Effector memory CD8-positive, alpha-beta T cell (primary cell): Measurements from ENCODE around the gene NUDCD2.
A peak's percentile ranks its signal among the peaks of the same experiment; 100 is the strongest.
"Not testable (repeated sequence)": the region's sequence is repeated elsewhere in the genome, so short reads cannot be mapped to it uniquely, and the experiment has no call there.

Experiments
- ATAC-seq: fragments of 150-1000 bp; cut with Tn5 transposase; replicated peaks from 2 replicates; pipeline ENCODE4 v1.10.0; 2021; ENCODE audit warnings: mild to moderate bottlenecking, moderate library complexity
- DNase-seq, 3 experiments: peaks; one replicate each; pipeline ENCODE4 v3.0.0; 2021
- H3K27ac Mint-ChIP-seq, 2 donors: one replicate each; pipeline ENCODE4 v1.8.0; 2022; ENCODE audit warnings: mild to moderate bottlenecking in 2 of 2, mixed read lengths in 2 of 2, moderate library complexity in 2 of 2
- H3K27me3 Mint-ChIP-seq, 2 donors: one replicate each; pipeline ENCODE4 v1.8.0; 2022; ENCODE audit warnings: mixed read lengths in 2 of 2
- H3K36me3 Mint-ChIP-seq: one replicate; pipeline ENCODE4 v1.8.0; 2022; ENCODE audit warnings: mild to moderate bottlenecking, moderate library complexity, mixed read lengths; ENCODE audit not compliant: insufficient read depth
- H3K4me1 Mint-ChIP-seq, 2 donors: one replicate each; pipeline ENCODE4 v1.8.0; 2022; ENCODE audit warnings: low read depth in 2 of 2, mixed read lengths in 2 of 2
- H3K4me3 Mint-ChIP-seq, 2 donors: one replicate each; pipeline ENCODE4 v1.8.0; 2022; ENCODE audit warnings: mild to moderate bottlenecking in 2 of 2, mixed read lengths in 2 of 2, moderate library complexity in 2 of 2
- H3K9me3 Mint-ChIP-seq, 2 donors: one replicate each; pipeline ENCODE4 v1.8.0; 2022; ENCODE audit warnings: mixed read lengths in 2 of 2

Gene NUDCD2

DNA sequence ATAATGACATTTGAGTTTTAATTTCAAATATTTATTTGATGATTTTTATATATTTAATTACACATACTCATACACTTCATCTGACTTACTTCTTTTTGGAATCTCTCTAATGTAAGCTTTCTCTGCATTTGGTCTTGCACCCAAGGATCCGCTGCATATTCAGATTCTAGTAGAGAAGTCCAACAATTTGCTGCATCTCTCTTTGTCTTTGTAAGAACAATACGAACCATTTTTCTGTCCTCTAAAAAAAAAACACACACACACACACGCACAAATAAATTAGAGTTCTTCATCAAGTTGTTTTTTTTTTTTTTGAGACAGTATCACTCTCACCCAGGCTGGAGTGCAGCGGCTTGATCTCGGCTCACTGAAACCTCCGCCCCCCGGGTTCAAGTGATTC is 3.1 kb downstream of the NUDCD2 start:
- H3K4me1 Mint-ChIP-seq, result peaks cover 21 to 22% of the 10 kb centered on the region in 2 donors
- no peak overlapping the region for H3K27ac Mint-ChIP-seq
- ATAC-seq, result no peak
- no peaks in the 10 kb centered on the region for H3K27me3 Mint-ChIP-seq
- H3K9me3 Mint-ChIP-seq, result no peaks in the 10 kb centered on the region
- no peak overlapping the region for H3K4me3 Mint-ChIP-seq
- H3K36me3 Mint-ChIP-seq, result peaks cover 51% of the 10 kb centered on the region
- DNase-seq, result no peak

DNA sequence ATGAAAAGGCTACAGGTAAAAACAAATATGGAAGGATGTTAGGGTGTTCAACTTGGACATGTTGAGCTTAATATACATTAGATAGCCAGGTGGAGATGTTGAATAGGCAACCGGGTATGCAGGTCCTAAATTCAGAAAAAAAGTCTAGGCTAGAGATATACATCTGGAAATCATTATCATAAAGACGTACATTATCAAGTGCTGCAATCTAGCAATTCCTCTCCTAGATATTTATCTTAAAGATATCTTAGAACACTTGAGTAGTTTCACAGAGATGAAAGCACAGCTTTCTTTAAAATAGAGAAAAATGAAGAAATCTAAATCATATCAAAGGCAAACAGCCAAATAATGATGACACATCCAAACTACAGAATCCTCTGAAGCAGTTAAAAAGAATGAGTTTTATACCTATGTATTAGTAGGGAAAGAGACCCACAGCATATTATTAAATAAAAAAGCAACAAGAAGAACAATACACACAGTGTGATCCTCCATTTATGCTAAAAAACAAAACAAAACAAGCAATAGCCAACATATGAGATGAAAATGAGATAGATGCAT is 3.8 kb downstream of the NUDCD2 start:
- H3K9me3 Mint-ChIP-seq, result no peaks in the 10 kb centered on the region
- no peak overlapping the region for H3K27ac Mint-ChIP-seq
- DNase-seq, result no peak
- peaks cover 46% of the 10 kb centered on the region for H3K36me3 Mint-ChIP-seq
- peaks cover 21 to 22% of the 10 kb centered on the region in 2 donors for H3K4me1 Mint-ChIP-seq
- no peak for ATAC-seq
- no peak overlapping the region for H3K4me3 Mint-ChIP-seq
- H3K27me3 Mint-ChIP-seq, result no peaks in the 10 kb centered on the region

DNA sequence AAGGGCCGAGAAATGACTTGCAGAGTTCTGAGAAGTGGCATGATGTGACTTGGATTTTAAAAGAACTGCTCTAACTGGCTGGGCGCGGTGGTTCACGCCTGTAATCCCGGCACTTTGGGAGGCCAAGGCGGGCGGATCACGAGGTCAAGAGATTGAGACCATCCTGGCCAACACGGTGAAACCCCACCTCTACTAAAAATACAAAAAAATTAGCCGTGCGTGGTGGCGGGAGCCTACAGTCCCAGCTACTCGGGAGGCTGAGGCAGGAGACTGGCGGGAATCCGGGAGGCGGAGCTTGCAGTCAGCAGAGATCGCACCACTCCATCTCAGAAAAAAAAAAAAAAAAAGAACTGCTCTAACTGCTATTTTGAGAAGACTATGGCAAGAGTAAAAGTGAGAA is 4.5 kb downstream of the NUDCD2 start:
- not testable (repeated sequence) for H3K27me3 Mint-ChIP-seq, ATAC-seq, H3K27ac Mint-ChIP-seq, H3K4me3 Mint-ChIP-seq, H3K9me3 Mint-ChIP-seq, DNase-seq
- Mint-ChIP-seq H3K4me1 (peaks cover 18 to 21% of the 10 kb centered on the region in 2 donors), H3K36me3 (peaks cover 43% of the 10 kb centered on the region)

DNA sequence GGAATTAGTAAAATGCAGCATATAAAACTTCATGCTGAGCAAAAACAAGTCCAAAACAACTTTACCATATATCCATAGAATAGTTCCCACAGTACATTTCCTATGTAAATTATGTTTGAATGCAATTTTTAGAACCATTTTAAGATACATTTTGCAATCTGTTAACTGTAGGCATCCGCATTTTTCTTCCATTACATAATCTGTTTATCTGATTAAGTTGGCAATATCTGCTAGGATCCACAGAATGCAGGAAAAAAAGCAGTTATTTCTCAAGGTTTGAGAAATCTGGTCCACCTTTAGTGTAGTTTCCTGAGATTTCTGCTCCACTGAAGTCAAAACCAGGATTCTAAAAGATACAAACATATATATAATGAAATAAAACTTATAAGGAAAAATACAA is 6.2 kb downstream of the NUDCD2 start:
- Mint-ChIP-seq H3K27ac (no peak overlapping the region), H3K36me3 (peaks cover 33% of the 10 kb centered on the region), H3K27me3 (no peaks in the 10 kb centered on the region), H3K4me1 (peaks cover 6 to 7% of the 10 kb centered on the region in 2 donors), H3K4me3 (no peak overlapping the region), H3K9me3 (no peaks in the 10 kb centered on the region)
- no peak for DNase-seq
- ATAC-seq, result no peak

DNA sequence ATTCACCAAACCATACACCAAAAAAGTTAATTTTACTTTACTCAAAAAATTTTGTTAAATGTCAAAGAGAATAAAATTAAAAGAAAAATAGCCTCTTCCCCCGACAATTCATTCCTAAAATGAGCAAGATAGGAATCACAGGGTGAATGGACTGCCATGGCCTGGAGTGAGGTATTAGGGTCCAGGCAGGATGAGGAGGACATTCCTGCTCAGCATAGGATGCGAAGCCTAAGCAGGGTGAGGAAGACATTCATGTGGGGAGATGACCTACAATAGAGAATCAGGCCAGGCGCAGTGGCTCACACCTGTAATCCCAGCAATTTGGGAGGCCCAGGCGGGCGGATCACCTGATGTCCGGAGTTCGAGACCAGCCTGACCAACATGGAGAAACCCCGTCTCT is 8.4 kb downstream of the NUDCD2 start:
- ATAC-seq (no peak), DNase-seq (no peak)
- H3K36me3 Mint-ChIP-seq, result peaks cover 46% of the 10 kb centered on the region
- H3K4me3 Mint-ChIP-seq, result no peak overlapping the region
- no peak overlapping the region for H3K27ac Mint-ChIP-seq
- no peaks in the 10 kb centered on the region for H3K27me3 Mint-ChIP-seq
- H3K9me3 Mint-ChIP-seq, result no peaks in the 10 kb centered on the region
- H3K4me1 Mint-ChIP-seq, result peaks cover 6 to 11% of the 10 kb centered on the region in 2 donors

DNA sequence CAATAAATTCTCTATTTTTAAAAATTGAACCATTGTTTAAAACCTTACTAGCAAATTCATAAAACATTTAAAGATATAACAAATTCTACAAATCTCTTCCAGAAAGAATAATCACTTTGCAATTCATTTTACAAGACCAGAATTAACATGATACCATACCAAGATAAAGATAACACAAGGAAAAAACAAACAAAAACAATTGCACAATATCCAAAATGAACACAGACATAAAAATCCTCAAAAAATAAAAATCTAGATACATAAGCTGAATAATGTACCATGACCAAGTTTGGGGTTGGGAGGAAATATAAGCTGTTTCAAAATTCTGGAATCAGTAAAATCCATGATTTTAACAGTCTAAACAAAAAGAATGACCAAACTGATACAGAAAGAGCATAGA is 11.4 kb downstream of the NUDCD2 start:
- H3K27me3 Mint-ChIP-seq, result no peaks in the 10 kb centered on the region
- no peaks in the 10 kb centered on the region for H3K9me3 Mint-ChIP-seq
- H3K36me3 Mint-ChIP-seq, result peaks cover 54% of the 10 kb centered on the region
- H3K4me1 Mint-ChIP-seq, result peaks cover 0 to 5% of the 10 kb centered on the region in 2 donors
- peak overlapping the region in 1 of 2 donors; percentile 75 for H3K27ac Mint-ChIP-seq
- no peak for DNase-seq
- no peak overlapping the region for H3K4me3 Mint-ChIP-seq
- no peak for ATAC-seq

DNA sequence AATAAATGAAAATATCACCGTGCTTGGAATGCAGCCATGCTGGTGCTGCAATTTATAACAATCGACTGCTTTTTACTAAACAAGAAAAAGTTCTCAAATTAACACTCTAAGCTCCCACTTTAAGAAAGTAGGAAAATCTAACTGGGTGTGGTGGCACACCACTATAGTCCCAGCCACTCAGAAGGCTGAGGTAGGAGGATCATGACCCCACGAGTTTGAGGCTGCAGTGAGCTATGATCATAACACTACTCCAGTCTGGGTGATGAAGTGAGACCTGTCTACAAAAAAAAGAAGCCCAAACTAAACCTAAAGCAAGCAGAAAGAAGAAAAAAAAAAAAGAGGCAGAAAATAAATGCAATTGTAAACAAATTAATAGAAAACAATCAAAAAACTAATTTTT is 12.0 kb downstream of the NUDCD2 start:
- peaks cover 56% of the 10 kb centered on the region for H3K36me3 Mint-ChIP-seq
- H3K27ac Mint-ChIP-seq, result peak overlapping the region; percentile 75 to 76
- H3K4me1 Mint-ChIP-seq, result peaks cover 0 to 5% of the 10 kb centered on the region in 2 donors
- no peaks in the 10 kb centered on the region for H3K27me3 Mint-ChIP-seq
- DNase-seq, result no peak
- no peaks in the 10 kb centered on the region for H3K9me3 Mint-ChIP-seq
- no peak for ATAC-seq
- no peak overlapping the region for H3K4me3 Mint-ChIP-seq

DNA sequence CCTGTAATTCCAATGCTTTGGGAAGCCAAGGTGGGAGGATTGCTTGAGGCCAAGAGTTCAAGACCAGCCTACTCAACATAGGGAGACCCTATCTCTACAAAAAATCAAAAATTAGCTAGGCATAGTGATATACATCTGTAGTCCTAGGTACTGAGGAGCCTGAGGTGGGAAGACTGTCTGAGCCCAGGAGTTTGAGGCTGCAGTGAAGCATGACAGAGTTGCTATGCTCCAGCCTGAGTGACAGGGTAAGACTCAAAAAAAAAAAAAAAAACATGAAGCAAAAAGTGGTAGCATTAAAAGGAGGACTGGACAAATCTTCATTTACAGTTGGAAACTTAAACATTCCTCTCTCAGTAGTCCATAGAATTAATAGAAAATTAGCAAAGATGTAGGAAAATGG is 12.7 kb downstream of the NUDCD2 start:
- peaks cover 0 to 5% of the 10 kb centered on the region in 2 donors for H3K4me1 Mint-ChIP-seq
- DNase-seq, result no peak
- ATAC-seq, result no peak
- no peak overlapping the region for H3K4me3 Mint-ChIP-seq
- H3K9me3 Mint-ChIP-seq, result no peaks in the 10 kb centered on the region
- H3K27me3 Mint-ChIP-seq, result no peaks in the 10 kb centered on the region
- H3K27ac Mint-ChIP-seq, result peak overlapping the region; percentile 65 to 76
- peaks cover 63% of the 10 kb centered on the region for H3K36me3 Mint-ChIP-seq

DNA sequence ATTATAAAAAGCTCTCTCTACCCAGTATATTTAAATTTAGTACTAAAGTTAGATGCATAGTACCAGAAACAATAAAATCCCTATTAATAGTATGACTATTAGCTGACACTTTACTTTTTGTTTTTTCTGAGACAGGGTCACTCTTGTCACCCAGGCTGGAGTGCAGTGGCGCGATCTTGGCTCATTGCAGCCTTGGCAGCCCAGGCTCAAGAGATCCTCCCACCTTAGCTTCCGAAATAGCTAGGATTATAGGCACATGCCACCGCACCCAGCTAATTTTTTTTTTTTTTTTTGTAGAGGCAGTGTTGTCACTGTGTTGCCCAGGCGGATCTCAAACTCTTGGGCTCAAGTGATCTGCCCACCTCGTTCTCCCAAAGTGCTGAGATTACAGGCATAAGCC is 14.6 kb downstream of the NUDCD2 start:
- peaks cover under 1 to 9% of the 10 kb centered on the region in 2 donors for H3K4me1 Mint-ChIP-seq
- H3K27me3 Mint-ChIP-seq, result no peaks in the 10 kb centered on the region
- no peaks in the 10 kb centered on the region for H3K9me3 Mint-ChIP-seq
- ATAC-seq (no peak), DNase-seq (no peak)
- no peak overlapping the region for H3K4me3 Mint-ChIP-seq
- H3K36me3 Mint-ChIP-seq, result peaks cover 72% of the 10 kb centered on the region
- H3K27ac Mint-ChIP-seq, result no peak overlapping the region

DNA sequence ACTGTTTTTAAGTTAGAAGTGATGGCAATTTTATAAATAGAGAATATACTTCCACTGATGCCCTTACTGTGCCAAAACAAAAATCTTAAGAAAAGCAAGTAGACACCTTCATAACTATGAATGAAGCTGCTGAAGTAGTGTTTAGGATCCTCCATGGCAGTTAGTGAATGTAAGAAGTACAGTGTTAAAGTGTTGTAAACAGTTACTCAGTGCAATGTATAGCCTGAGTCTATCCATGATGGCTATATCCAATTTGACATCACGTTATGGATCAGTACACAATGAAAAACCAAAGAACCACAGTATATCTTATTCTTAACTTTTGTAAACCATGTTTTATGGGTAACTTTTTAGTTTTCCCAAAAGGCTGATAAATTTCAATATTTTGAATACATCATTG is 15.4 kb downstream of the NUDCD2 start:
- no peaks in the 10 kb centered on the region for H3K27me3 Mint-ChIP-seq
- peak overlapping the region in 1 of 2 donors; percentile 38 for H3K27ac Mint-ChIP-seq
- DNase-seq, result no peak
- peaks cover 72% of the 10 kb centered on the region for H3K36me3 Mint-ChIP-seq
- no peaks in the 10 kb centered on the region for H3K9me3 Mint-ChIP-seq
- ATAC-seq, result no peak
- H3K4me1 Mint-ChIP-seq, result peaks cover 6 to 15% of the 10 kb centered on the region in 2 donors
- no peak overlapping the region for H3K4me3 Mint-ChIP-seq

DNA sequence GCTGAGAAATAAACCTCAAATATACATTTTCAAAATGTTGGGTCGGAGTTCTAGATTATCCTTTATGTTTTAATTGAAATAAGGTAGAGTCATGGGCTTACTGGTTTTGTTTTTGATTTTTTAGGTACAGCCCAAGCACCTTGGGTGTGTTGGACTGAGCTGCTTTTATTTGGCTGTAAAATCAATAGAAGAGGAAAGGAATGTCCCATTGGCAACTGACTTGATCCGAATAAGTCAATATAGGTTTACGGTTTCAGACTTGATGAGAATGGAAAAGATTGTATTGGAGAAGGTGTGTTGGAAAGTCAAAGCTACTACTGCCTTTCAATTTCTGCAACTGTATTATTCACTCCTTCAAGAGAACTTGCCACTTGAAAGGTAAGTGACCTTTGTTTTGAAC is 18.9 kb downstream of the NUDCD2 start:
- Mint-ChIP-seq H3K36me3 (peaks cover 63% of the 10 kb centered on the region), H3K9me3 (no peaks in the 10 kb centered on the region), H3K4me3 (no peak overlapping the region)

DNA sequence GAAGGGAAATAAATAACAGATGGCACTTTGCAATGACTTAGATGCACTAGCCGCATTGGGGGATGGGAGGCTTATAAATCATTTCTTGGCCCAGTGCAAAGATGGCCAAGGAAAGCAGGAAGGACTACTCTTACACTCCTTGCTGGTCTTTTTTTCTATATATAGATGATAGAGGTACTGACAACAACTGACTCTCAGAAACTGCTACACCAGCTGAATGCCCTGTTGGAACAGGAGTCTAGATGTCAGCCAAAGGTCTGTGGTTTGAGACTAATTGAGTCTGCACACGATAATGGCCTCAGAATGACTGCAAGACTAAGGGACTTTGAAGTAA is 20.8 kb downstream of the NUDCD2 start:
- Mint-ChIP-seq H3K27me3 (no peaks in the 10 kb centered on the region), H3K4me1 (peaks cover 22 to 33% of the 10 kb centered on the region in 2 donors), H3K4me3 (peak overlapping the region; percentile 87 to 89), H3K27ac (peak overlapping the region in 1 of 2 donors; percentile 88), H3K9me3 (no peaks in the 10 kb centered on the region), H3K36me3 (peaks cover 48% of the 10 kb centered on the region)
- DNase-seq, result no peak
- ATAC-seq, result no peak

More for the DNA sequence above, 18.9 kb downstream of the NUDCD2 start:
- no peak overlapping the region for H3K27ac Mint-ChIP-seq
- DNase-seq, result no peak
- peaks cover 22 to 33% of the 10 kb centered on the region in 2 donors for H3K4me1 Mint-ChIP-seq
- ATAC-seq, result no peak
- H3K27me3 Mint-ChIP-seq, result no peaks in the 10 kb centered on the region

DNA sequence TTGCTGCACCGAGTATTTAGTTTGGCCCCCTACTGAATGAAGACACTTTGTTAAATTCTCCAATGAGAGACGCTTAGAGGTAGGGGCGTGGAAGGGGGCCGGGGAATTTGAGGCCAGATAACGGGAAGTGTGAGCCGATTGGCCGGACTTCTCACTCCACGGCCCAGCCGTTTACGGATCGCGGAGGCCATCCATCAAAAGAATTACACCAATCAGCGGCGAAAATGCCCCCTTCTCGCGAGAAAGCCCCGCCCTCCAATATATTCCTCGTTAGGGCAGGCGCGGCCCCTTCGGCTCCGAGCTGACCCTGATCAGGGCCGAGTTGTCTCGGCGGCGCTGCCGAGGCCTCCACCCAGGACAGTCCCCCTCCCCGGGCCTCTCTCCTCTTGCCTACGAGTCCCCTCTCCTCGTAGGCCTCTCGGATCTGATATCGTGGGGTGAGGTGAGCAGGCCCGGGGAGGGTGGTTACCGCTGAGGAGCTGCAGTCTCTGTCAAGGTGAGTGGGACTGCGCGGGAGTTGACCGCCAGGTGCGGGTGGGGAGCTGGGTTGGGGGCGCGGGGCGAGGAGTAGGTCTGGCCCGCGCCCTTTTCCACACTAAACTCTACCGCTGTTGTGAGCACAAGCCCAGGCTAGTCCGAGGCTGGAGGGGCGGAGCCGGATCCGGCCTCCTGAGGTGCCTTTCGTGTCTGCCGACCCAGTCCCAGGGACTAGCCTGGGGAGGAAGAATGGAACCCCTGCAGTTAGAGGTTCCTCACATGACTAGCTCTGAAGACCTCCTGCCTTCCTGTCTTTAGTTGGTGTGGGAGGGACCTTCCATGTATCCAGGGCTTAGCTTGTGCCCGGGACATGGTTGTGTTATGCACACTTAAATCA is 22.4 kb downstream of the NUDCD2 start, which contains the start of gene CCNG1:
TSS of gene CCNG1 (plus strand) at position 287 of the 874 bp plus-strand sequence. CDS start 1,662 bp downstream, outside the sequence.
- Mint-ChIP-seq H3K4me3 (peak within 1 kb of the TSS; percentile 87 to 89), H3K36me3 (peaks cover 34% of the 10 kb centered on the region), H3K27me3 (no peaks in the 10 kb centered on the region), H3K27ac (peak within 1 kb of the TSS; percentile 88 to 92), H3K4me1 (peaks cover 22 to 33% of the 10 kb centered on the region in 2 donors), H3K9me3 (no peaks in the 10 kb centered on the region)
- peak; percentile 94 for ATAC-seq
- DNase-seq, result peak; percentile 81 to 84 (median 83)

DNA sequence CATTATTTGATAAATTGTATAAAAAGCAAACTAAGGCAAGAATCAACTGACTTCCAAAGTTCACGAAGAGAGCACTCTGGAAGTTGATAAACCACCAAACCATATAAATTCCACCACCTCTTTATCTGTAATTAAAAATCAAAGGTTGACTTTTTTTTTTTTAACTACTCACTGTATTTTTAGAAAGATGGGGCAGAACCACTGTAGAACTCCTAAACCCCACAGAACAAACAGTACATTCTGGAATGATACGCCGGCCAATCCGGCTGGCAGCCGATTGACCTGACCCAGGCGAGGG is 22.9 kb downstream of the NUDCD2 start:
- ATAC-seq, result no peak
- Mint-ChIP-seq H3K4me1 (peaks cover 22 to 33% of the 10 kb centered on the region in 2 donors), H3K9me3 (no peaks in the 10 kb centered on the region), H3K36me3 (peaks cover 29% of the 10 kb centered on the region), H3K27me3 (no peaks in the 10 kb centered on the region), H3K4me3 (peak overlapping the region; percentile 87 to 89), H3K27ac (peak overlapping the region; percentile 88 to 92)
- no peak for DNase-seq
